ENCODE measurements around the gene MSH2. TPM values are rescaled to one million over a fixed set of nuclear protein-coding genes. Genes with fewer than 3 reads are reported as not detected.
"Not testable (repeated sequence)": the region's sequence is repeated elsewhere in the genome, so short reads cannot be mapped to it uniquely, and the experiment has no call there.

The MSH2 gene
- 29.9 and 34.3 TPM in 2 replicates for total RNA-seq (2014; rRNA removed; shearing (Covaris generic); ENCODE audit: low replicate concordance)

GRCh38 chr2:47402805-47403608, at the start of gene MSH2:
Gene MSH2 (plus strand): TSS chr2:47403156. CDS start chr2:47403192, 36 bp downstream.
- in situ Hi-C loops (cut with HindIII; ENCODE audit: low pct_unique_long_range_greater_than_20kb, low sequenced_read_pairs) = no loop called here
- peak; percentile 89 for DNase-seq (ENCODE audit: low read depth)

- in situ Hi-C loops (cut with HindIII; ENCODE audit: low pct_unique_long_range_greater_than_20kb, low sequenced_read_pairs) = no loop called here
- DNase-seq (ENCODE audit: low read depth) = peak; percentile 94
Measured at GRCh38 chr2:47354013-47354847, 48.7 kb upstream of the MSH2 start.

- in situ Hi-C loops (cut with HindIII; ENCODE audit: low pct_unique_long_range_greater_than_20kb, low sequenced_read_pairs) = no loop called here
Measured at GRCh38 chr2:47354848-47355204, 48.1 kb upstream of the MSH2 start.

GRCh38 chr2:47357483-47357882, 45.5 kb upstream of the MSH2 start:
- DNase-seq (ENCODE audit: low read depth) = peak; percentile 81
- in situ Hi-C loops (cut with HindIII; ENCODE audit: low pct_unique_long_range_greater_than_20kb, low sequenced_read_pairs) = no loop called here

More at GRCh38 chr2:47354848-47355204, 48.1 kb upstream of the MSH2 start:
- no peak for DNase-seq (ENCODE audit: low read depth)

- in situ Hi-C loops (cut with HindIII; ENCODE audit: low pct_unique_long_range_greater_than_20kb, low sequenced_read_pairs) = no loop called here
- DNase-seq (ENCODE audit: low read depth) = no peak
Measured at GRCh38 chr2:47359375-47359868, 43.5 kb upstream of the MSH2 start.

GRCh38 chr2:47360283-47360682, 42.7 kb upstream of the MSH2 start:
- DNase-seq (ENCODE audit: low read depth) = no peak
- in situ Hi-C loops (cut with HindIII; ENCODE audit: low pct_unique_long_range_greater_than_20kb, low sequenced_read_pairs) = no loop called here

GRCh38 chr2:47360927-47361326, 42.0 kb upstream of the MSH2 start:
- in situ Hi-C loops (cut with HindIII; ENCODE audit: low pct_unique_long_range_greater_than_20kb, low sequenced_read_pairs) = no loop called here
- peak; percentile 75 for DNase-seq (ENCODE audit: low read depth)

- in situ Hi-C loops (cut with HindIII; ENCODE audit: low pct_unique_long_range_greater_than_20kb, low sequenced_read_pairs); DNase-seq (ENCODE audit: low read depth): not testable (repeated sequence)
Measured at GRCh38 chr2:47361505-47362229, 41.3 kb upstream of the MSH2 start.

- in situ Hi-C loops (cut with HindIII; ENCODE audit: low pct_unique_long_range_greater_than_20kb, low sequenced_read_pairs) = no loop called here
- peak; percentile 16 for DNase-seq (ENCODE audit: low read depth)
Measured at GRCh38 chr2:47373747-47374146, 29.2 kb upstream of the MSH2 start.

- DNase-seq (ENCODE audit: low read depth) = no peak
- in situ Hi-C loops (cut with HindIII; ENCODE audit: low pct_unique_long_range_greater_than_20kb, low sequenced_read_pairs) = no loop called here
Measured at GRCh38 chr2:47375307-47375706, 27.6 kb upstream of the MSH2 start.

- DNase-seq (ENCODE audit: low read depth) = no peak
- in situ Hi-C loops (cut with HindIII; ENCODE audit: low pct_unique_long_range_greater_than_20kb, low sequenced_read_pairs) = no loop called here
Measured at GRCh38 chr2:47379384-47379783, 23.6 kb upstream of the MSH2 start.

- in situ Hi-C loops (cut with HindIII; ENCODE audit: low pct_unique_long_range_greater_than_20kb, low sequenced_read_pairs) = no loop called here
- no peak for DNase-seq (ENCODE audit: low read depth)
Measured at GRCh38 chr2:47381408-47381807, 21.5 kb upstream of the MSH2 start.

GRCh38 chr2:47386551-47386950, 16.4 kb upstream of the MSH2 start:
- in situ Hi-C loops (cut with HindIII; ENCODE audit: low pct_unique_long_range_greater_than_20kb, low sequenced_read_pairs) = no loop called here
- no peak for DNase-seq (ENCODE audit: low read depth)

GRCh38 chr2:47388888-47389287, 14.1 kb upstream of the MSH2 start:
- DNase-seq (ENCODE audit: low read depth) = peak; percentile 38
- in situ Hi-C loops (cut with HindIII; ENCODE audit: low pct_unique_long_range_greater_than_20kb, low sequenced_read_pairs) = no loop called here

- peak; percentile 33 for DNase-seq (ENCODE audit: low read depth)
- in situ Hi-C loops (cut with HindIII; ENCODE audit: low pct_unique_long_range_greater_than_20kb, low sequenced_read_pairs) = no loop called here
Measured at GRCh38 chr2:47389692-47390091, 13.3 kb upstream of the MSH2 start.

GRCh38 chr2:47401789-47402554, 984 bp upstream of the MSH2 start:
- in situ Hi-C loops (cut with HindIII; ENCODE audit: low pct_unique_long_range_greater_than_20kb, low sequenced_read_pairs) = no loop called here

GRCh38 chr2:47402555-47402804, 476 bp upstream of the MSH2 start:
- in situ Hi-C loops (cut with HindIII; ENCODE audit: low pct_unique_long_range_greater_than_20kb, low sequenced_read_pairs) = no loop called here
- DNase-seq (ENCODE audit: low read depth) = no peak

More at GRCh38 chr2:47401789-47402554, 984 bp upstream of the MSH2 start:
- no peak for DNase-seq (ENCODE audit: low read depth)

GRCh38 chr2:47403609-47404193, 745 bp downstream of the MSH2 start:
- in situ Hi-C loops (cut with HindIII; ENCODE audit: low pct_unique_long_range_greater_than_20kb, low sequenced_read_pairs) = no loop called here
- no peak for DNase-seq (ENCODE audit: low read depth)
